HG03103 (cell line): ENCODE data around the gene PDZRN3.

Experiments used
- ATAC-seq: cut with Tn5 transposase; IDR thresholded peaks from one replicate; pipeline ENCODE4 v1.9.1; 2021; ENCODE audit warnings: low read depth; ENCODE audit not compliant: unreplicated experiment

PDZRN3 gene

GRCh38 chr3:73432706-73433032, 192.1 kb downstream of the PDZRN3 start:
- no peak for ATAC-seq

GRCh38 chr3:73432023-73432705, 192.6 kb downstream of the PDZRN3 start:
- ATAC-seq, result no peak

- no peak for ATAC-seq
Measured at GRCh38 chr3:73431183-73431900, 193.4 kb downstream of the PDZRN3 start.

DNA sequence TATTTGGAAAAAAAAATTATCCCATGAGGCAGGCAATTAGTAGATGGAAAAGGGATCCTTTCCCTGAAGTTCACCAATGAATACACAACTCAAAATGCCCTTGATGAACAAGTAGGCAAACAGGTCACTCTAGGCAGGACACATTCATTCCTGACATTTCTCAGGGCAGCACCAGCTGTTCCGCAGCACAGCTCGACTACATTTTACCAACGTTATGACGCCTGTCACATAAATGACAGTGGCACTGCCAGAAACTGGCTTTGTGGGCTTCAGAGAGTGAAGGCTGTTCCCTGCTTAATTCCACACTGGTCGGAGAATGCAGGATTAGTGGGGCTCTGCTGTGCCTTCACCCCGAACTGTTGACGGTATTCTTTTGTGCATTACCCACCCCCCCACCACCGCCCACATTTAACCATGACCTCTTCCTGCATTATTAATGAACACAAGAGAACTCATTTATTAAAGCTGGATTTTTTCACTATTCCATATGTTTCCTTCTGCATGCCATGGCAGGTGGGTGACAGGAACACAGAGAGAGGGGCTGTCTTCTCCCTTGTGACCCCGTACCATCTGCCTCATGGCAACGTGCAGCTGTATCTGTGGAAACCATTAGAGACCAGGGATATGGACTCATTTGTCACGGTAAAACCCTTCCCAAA, 197.6 kb downstream of the PDZRN3 start:
- no peak for ATAC-seq

DNA sequence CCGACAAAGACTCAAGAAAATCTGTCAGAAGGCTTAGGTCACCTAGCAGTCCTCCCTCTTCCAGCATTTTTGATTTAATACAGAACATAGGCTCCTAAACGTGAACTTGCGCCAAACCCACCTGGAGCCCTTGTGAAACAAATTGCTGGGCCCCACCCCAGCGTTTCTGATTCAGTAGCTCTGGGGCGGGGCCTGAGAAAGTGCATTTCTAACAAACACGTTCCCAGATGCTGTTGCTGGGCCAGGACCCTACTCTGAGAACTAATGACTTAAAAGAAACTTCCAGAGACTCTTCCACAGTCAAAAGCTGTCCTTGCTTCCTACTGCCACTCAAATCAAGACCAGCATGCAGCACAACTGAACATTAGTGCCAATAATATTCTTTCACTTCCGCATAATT, 198.1 kb downstream of the PDZRN3 start:
- ATAC-seq, result no peak

DNA sequence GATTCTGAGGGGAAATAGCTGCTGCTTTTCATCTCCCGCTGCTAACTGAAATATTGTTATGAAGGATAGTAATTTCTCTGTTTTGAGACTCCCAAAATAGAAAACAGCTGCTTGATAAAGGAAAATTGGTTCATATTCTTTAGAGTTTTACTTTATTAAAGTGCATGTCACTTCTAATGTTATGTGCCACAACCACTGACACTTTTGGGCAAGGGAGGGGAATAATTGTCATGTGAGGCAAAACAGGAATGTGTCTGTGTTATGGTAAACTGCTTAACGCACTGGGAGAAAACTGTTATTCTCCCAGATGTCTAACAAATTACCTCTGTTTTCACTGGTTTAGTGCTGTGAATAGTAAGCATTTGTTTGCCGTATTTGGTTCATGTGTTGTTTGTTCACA, 201.6 kb downstream of the PDZRN3 start:
- ATAC-seq, result no peak

- ATAC-seq, result no peak
Measured at GRCh38 chr3:73422571-73422970, 202.2 kb downstream of the PDZRN3 start.

DNA sequence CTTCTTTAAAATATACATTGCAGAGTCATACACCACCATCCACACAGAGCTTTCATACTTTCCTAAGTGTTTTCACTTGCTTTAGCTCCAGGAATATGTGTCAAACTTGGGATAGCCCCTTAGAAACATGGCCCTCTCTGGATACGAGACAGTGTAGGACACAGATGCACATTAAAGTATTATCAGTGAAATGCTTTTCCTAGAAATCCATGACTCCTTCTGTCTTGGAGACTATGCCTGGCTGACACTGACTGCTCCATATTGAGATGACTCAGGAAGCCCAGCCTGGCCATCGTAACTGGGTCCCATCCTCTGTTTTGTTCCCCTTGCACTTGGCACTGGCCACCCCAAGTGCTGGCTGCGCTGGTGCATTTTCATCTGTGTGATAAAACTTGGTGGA, 204.8 kb downstream of the PDZRN3 start:
- ATAC-seq, result no peak

DNA sequence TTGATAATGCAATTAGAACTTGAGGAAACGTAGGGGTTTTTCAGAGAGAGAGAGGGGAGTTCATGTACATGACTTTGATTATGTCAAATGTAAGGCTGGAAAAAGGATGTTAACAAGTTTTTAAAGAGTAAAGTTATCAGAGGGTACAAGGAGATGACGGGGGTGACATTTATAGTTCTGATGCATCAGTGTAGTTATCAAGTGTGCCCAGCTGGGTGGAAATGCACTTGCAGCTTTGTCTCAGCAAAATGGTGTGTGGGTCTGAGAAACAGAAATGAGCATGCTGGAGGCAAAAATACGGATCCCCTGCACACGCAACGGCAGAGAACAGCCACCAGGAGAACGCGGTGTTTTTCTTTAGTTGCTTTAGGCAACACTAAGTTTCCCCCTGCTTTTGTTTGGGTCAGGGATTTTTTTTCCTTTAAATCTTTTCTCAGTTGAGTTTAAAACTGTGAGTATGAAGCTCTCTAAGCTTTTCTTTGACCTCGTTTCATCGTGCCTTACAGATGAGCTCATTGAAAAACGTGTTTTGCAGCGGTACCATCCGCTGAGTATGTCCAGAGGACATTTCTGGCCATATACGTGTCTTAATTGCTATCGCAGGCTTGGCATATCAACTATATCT, 205.4 kb downstream of the PDZRN3 start:
- no peak for ATAC-seq

GRCh38 chr3:73418681-73419080, 206.1 kb downstream of the PDZRN3 start:
- ATAC-seq, result no peak

- ATAC-seq, result no peak
Measured at GRCh38 chr3:73415118-73415517, 209.6 kb downstream of the PDZRN3 start.

DNA sequence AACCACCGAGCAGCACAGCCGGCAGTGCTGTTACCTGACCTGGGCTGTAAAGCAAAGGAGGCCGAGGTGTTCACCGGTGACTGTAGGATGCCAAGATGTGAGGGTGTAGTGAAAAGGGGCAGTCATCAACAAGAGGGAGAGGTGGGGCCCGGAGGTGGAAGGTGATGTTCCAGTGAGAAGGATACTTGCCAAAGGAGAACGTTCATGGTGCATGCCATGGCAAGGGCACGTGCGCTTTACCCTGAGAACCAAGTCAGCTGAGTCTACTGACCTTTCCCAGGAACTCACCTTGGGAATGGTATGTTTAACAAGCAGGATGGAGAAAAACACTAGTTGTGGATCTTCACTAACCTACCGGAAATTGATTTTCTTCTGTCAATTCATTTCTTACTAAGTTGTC, 211.1 kb downstream of the PDZRN3 start:
- no peak for ATAC-seq

DNA sequence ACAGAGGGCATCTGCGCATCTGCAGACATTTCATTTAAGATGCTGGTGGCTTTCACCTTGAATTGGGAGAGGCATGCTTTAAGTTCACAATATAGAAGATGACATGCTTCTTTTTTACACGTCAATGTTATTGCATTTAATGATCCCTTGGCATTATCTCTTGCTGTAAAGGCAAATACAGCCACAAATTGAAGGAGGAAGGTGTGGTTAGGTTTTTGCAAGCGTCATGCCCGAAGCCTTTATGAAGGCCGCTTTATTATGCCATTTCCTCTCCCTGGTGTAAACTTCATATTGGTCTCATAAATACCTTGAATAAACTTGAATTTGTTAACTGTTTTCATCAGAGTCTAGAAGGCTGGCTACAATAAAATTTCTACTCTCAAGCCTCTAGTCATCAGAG, 212.7 kb downstream of the PDZRN3 start:
- ATAC-seq, result no peak

DNA sequence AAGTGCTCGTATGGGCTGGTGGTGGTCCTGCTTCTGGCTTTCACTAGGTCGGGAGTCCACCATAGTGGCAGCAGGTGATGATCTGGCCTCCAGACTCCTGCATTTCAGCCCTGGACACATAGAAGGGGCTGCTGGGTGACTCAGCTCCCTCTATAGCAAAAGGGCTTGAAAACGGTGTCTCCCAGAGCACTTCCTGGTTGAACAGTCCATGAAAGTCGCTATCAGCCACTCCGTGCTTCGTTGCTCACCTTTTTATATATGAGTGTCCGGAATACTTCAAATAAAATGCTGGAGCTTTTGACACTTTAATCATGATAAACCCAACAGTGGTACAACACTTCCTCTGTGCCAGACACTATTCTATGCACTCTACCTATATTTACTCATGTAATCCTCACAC, 213.2 kb downstream of the PDZRN3 start:
- ATAC-seq, result no peak

- no peak for ATAC-seq
Measured at GRCh38 chr3:73409138-73409763, 215.5 kb downstream of the PDZRN3 start.

GRCh38 chr3:73408634-73409033, 216.1 kb downstream of the PDZRN3 start:
- ATAC-seq, result no peak

DNA sequence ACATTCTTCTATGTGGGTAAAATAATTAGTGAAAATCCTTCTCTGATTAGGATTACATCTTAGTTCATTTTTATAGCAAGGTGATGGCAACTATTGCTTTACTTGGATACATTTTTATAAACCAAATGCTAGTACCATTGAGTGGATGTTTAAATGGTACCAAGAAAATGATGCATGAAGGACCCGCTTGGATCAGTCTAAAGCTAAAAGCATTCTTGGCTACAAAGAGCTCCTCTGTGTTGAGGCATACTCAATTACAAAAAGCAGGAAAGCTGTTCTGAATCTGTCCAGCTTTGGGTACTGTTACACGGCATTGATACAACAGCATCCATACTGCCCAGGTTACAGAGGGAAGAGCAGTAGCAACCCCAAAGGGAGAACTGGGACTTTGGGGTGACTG, 217.2 kb downstream of the PDZRN3 start:
- ATAC-seq, result no peak

- ATAC-seq, result no peak
Measured at GRCh38 chr3:73405853-73406252, 218.9 kb downstream of the PDZRN3 start.

- no peak for ATAC-seq
Measured at GRCh38 chr3:73405000-73405399, 219.7 kb downstream of the PDZRN3 start.

DNA sequence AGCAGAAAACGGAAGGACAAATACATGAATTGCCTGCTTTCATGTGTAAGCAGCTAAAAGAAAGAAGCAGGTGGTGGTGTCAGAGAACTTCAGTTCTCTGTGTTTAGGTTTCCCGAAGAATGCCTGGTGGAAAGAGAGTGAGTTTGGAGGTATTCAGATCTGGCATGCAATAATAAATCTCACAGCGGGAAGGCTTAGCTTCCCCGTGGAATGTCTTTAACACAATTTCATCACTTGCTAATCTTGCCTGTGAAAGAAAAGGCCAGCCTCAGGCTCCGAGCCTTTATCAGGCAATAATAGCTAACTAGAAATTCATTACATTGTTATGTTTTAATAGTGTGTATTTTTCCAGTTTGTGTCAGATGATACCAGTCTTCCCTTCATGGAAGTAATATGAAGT, 220.3 kb downstream of the PDZRN3 start:
- ATAC-seq, result no peak

DNA sequence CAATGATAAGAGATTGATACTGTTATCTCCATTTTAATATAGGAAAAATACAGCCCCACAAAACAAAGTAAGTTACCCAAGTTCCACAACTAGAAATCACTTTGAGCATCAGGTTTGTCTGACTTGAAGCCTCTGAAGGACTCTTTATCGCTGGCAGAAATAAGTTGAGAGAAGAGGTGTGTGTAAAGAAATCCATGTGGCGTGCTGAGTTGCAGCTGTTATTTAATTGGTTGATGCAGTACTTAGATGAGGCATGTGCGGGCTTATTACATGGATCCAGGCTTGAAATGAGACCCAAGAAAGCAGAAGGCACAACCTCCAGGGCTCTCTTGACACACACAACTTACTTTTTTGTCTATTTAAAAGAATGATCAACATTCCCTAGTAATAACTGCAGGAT, 221.3 kb downstream of the PDZRN3 start:
- no peak for ATAC-seq
